Spleen (tissue), 7 donors: ENCODE data around the gene SRCAP.

Source experiments
- POLR2A ChIP-seq, 3 donors: fragments of 450-650 bp; IDR thresholded peaks; one replicate each; pipeline ENCODE4 v1.5.1; 2017; ENCODE audit warnings: antibody characterized with exemption in 3 of 3, mild to moderate bottlenecking in 1 of 3
- TF ChIP-seq, protein P1 (sequence below), 11 experiments: fragments of 200-600 bp in 7 of 11; fragments of 450-650 bp in 4 of 11; sonication (generic) in 4 of 11; IDR thresholded peaks in 8 of 11; conservative IDR thresholded peaks in 3 of 11; 1 replicate in 7 of 11; 2 replicates in 4 of 11; pipeline versions ENCODE4 v1.4.0 to v1.8.0; 2016 to 2021; ENCODE audit warnings: antibody characterized with exemption in 11 of 11, inconsistent platforms in 4 of 11, mild to moderate bottlenecking in 1 of 11
- donor health status: DM: no; HTN: no; CAD: no; lungs with moderate emphysema.
- donor health status: DM: no; HTN: no; CAD: no.
- donor health status: DM: no; HTN: no; CAD: no.

DNA sequence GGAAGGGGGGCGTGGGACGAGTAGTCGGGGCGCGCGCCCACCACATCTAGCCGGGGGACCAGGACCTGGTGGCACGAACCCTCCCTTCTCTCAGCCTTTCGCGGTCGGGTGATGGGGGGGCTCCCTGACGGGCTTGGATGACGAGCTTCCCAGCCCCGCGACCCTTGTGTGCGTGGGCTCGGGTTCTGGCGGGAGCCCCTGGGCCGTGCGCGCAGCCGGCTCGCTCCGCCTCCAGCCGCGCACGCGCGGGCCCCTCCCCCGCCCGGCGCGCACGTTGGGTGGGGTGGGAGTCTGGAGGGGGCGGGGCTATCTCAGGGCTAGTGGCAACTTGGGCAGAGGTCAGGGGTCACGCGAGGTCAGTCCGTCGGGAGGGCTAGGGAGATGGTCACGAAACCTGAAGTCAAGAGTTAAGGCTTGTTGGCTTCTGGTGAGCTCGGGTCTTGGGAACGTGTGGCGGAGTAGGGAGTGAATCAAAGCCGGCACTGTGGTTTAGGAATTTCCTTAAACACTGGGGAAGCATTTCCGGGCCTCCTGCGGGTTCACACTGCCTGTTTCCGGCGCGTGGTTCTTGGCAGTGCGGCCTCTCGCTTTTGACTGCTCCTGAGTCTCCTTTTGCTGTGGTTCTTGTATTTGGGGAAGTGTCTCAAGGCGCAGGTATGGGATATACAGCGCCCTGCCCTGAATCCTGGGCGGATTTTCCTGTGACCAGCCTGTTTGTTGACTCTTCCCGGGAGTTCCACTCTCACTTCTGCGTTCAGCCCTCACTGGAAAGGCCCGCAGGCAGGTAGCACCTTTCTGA, at the start of gene SRCAP:
- TF ChIP-seq, protein P1, sequence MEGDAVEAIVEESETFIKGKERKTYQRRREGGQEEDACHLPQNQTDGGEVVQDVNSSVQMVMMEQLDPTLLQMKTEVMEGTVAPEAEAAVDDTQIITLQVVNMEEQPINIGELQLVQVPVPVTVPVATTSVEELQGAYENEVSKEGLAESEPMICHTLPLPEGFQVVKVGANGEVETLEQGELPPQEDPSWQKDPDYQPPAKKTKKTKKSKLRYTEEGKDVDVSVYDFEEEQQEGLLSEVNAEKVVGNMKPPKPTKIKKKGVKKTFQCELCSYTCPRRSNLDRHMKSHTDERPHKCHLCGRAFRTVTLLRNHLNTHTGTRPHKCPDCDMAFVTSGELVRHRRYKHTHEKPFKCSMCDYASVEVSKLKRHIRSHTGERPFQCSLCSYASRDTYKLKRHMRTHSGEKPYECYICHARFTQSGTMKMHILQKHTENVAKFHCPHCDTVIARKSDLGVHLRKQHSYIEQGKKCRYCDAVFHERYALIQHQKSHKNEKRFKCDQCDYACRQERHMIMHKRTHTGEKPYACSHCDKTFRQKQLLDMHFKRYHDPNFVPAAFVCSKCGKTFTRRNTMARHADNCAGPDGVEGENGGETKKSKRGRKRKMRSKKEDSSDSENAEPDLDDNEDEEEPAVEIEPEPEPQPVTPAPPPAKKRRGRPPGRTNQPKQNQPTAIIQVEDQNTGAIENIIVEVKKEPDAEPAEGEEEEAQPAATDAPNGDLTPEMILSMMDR (IDR thresholded peaks at IDR 0.05 in 8 of 11, conservative IDR thresholded peaks at IDR 0.05 in 3 of 11), result no peak
- TF ChIP-seq POLR2A (IDR thresholded peaks at IDR 0.05), result peak in 1 of 3 donors; percentile 39
